CD14-positive monocyte (primary cell): ENCODE data around the gene NCCRP1. TPM values are rescaled to one million over a fixed set of nuclear protein-coding genes. Genes with fewer than 3 reads are reported as not detected.

Experiments used
- DNase-seq, 3 donors: peaks; one replicate each; pipeline ENCODE4 v3.0.0-alpha.2; 2011 to 2022
- H2AFZ ChIP-seq: 2 replicates; pipeline ENCODE4 v1.6.0; 2012; ENCODE audit warnings: mild to moderate bottlenecking, low read depth, low read length, inconsistent platforms; ENCODE audit not compliant: insufficient read depth, poor library complexity, severe bottlenecking
- H3K27ac ChIP-seq, 2 donors: 1 replicate in 1 of 2; 2 replicates in 1 of 2; pipeline ENCODE4 v1.5.1; 2012 to 2013; ENCODE audit warnings: low read length in 2 of 2, control low read depth in 1 of 2, inconsistent platforms in 1 of 2, low read depth in 1 of 2, mild to moderate bottlenecking in 1 of 2
- H3K27me3 ChIP-seq, 2 donors: one replicate each; pipeline versions ENCODE4 v1.6.0 to v1.6.1; 2011 to 2013; ENCODE audit warnings: low read length in 2 of 2; ENCODE audit not compliant: control insufficient read depth in 2 of 2, insufficient read depth in 2 of 2
- H3K36me3 ChIP-seq, 2 donors: replicated peaks in 1 of 2; 1 replicate in 1 of 2; 2 replicates in 1 of 2; pipeline versions ENCODE4 v1.5.1 to v1.6.1; 2012 to 2013; ENCODE audit warnings: low read length in 2 of 2, control low read depth in 1 of 2, inconsistent platforms in 1 of 2, mild to moderate bottlenecking in 1 of 2; ENCODE audit not compliant: insufficient read depth in 2 of 2, control insufficient read depth in 1 of 2
- H3K4me1 ChIP-seq, 2 donors: 1 replicate in 1 of 2; 2 replicates in 1 of 2; pipeline versions ENCODE4 v1.5.1 to v1.6.1; 2012 to 2013; ENCODE audit warnings: low read length in 2 of 2, control low read depth in 1 of 2, inconsistent platforms in 1 of 2, mild to moderate bottlenecking in 1 of 2, moderate library complexity in 1 of 2; ENCODE audit not compliant: insufficient read depth in 2 of 2, control insufficient read depth in 1 of 2
- H3K4me2 ChIP-seq: replicated peaks from 2 replicates; pipeline ENCODE3; 2012; ENCODE audit warnings: low read length, moderate library complexity, mild to moderate bottlenecking; ENCODE audit not compliant: poor library complexity, severe bottlenecking; ENCODE audit errors: extremely low read depth
- H3K4me3 ChIP-seq, 3 experiments: fragments of 200-600 bp in 1 of 3; sonication (generic) in 1 of 3; replicated peaks in 1 of 3; 1 replicate in 2 of 3; 2 replicates in 1 of 3; pipeline ENCODE4 v1.5.1; 2011 to 2013; ENCODE audit warnings: low read length in 3 of 3, mild to moderate bottlenecking in 3 of 3, control low read depth in 2 of 3, low read depth in 2 of 3, inconsistent platforms in 1 of 3, moderate library complexity in 1 of 3
- H3K79me2 ChIP-seq: 2 replicates; pipeline ENCODE4 v1.6.0; 2012; ENCODE audit warnings: mild to moderate bottlenecking, control low read depth, inconsistent platforms, low read length, moderate library complexity; ENCODE audit not compliant: insufficient read depth
- H3K9ac ChIP-seq: 2 replicates; pipeline ENCODE4 v1.6.0; 2017; ENCODE audit warnings: low read length, mild to moderate bottlenecking; ENCODE audit not compliant: insufficient read depth, poor library complexity, severe bottlenecking
- H3K9me3 ChIP-seq, 2 donors: replicated peaks in 1 of 2; 1 replicate in 1 of 2; 2 replicates in 1 of 2; pipeline versions ENCODE4 v1.5.1 to v1.6.1; 2012 to 2013; ENCODE audit warnings: low read length in 2 of 2, control low read depth in 1 of 2; ENCODE audit not compliant: control insufficient read depth in 1 of 2, insufficient read depth in 1 of 2
- H4K20me1 ChIP-seq: 2 replicates; pipeline ENCODE4 v1.6.0; 2012; ENCODE audit warnings: mild to moderate bottlenecking, low read length, control low read depth, moderate library complexity; ENCODE audit not compliant: insufficient read depth
- H3K27ac Mint-ChIP-seq, 7 donors: one replicate each; pipeline ENCODE4 v1.8.0; 2020; ENCODE audit warnings: mild to moderate bottlenecking in 7 of 7, mixed read lengths in 7 of 7, moderate library complexity in 6 of 7, inconsistent platforms in 2 of 7
- H3K27me3 Mint-ChIP-seq, 3 donors: one replicate each; pipeline ENCODE4 v1.8.0; 2021 to 2022; ENCODE audit warnings: low read depth in 3 of 3, mild to moderate bottlenecking in 3 of 3, mixed read lengths in 3 of 3, moderate library complexity in 3 of 3, inconsistent platforms in 1 of 3
- H3K36me3 Mint-ChIP-seq, 2 donors: one replicate each; pipeline ENCODE4 v1.8.0; 2020; ENCODE audit warnings: mixed read lengths in 2 of 2, inconsistent platforms in 1 of 2, mild to moderate bottlenecking in 1 of 2
- H3K4me1 Mint-ChIP-seq: one replicate; pipeline ENCODE4 v1.8.0; 2020; ENCODE audit warnings: mild to moderate bottlenecking, mixed read lengths
- H3K4me3 Mint-ChIP-seq, 2 donors: one replicate each; pipeline ENCODE4 v1.8.0; 2020; ENCODE audit warnings: mild to moderate bottlenecking in 2 of 2, mixed read lengths in 2 of 2, moderate library complexity in 1 of 2
- H3K9me3 Mint-ChIP-seq, 7 donors: one replicate each; pipeline ENCODE4 v1.8.0; 2020 to 2022; ENCODE audit warnings: mixed read lengths in 7 of 7, mild to moderate bottlenecking in 6 of 7, moderate library complexity in 6 of 7, inconsistent platforms in 2 of 7
- CTCF ChIP-seq: fragments of 200-600 bp; IDR thresholded peaks from one replicate; pipeline ENCODE4 v1.8.0; 2022; ENCODE audit warnings: antibody characterized with exemption, mild to moderate bottlenecking
- WGBS: methylation state at CpG from one replicate; pipeline ENCODE4 v1.1.5; 2013; ENCODE audit warnings: missing lambda C conversion rate; ENCODE audit not compliant: insufficient coverage; 5-methylcytosine and 5-hydroxymethylcytosine counted together
- intact Hi-C, 2 donors: fragments of 100-400 bp; cut with micrococcal nuclease; formaldehyde crosslinking; loops; one replicate each; pipeline versions ENCODE4 v1.15.0 to v1.15.1; 2023
- polyA plus RNA-seq, 3 donors: library from polyadenylated mRNA; depleted of rRNA in 1 of 3; unstranded in 2 of 3; stranded (reverse) in 1 of 3; fragments of 300-500 nt in 2 of 3; fragments of >200 nt in 1 of 3; fragmentation: Illumina TruSeq in 2 of 3; gene quantifications; 1 replicate in 2 of 3; 2 replicates in 1 of 3; pipeline ENCODE4 v1.2.3, GENCODE V29; 2012 to 2021

NCCRP1 gene
- polyA plus RNA-seq, 3 donors = not detected

DNA sequence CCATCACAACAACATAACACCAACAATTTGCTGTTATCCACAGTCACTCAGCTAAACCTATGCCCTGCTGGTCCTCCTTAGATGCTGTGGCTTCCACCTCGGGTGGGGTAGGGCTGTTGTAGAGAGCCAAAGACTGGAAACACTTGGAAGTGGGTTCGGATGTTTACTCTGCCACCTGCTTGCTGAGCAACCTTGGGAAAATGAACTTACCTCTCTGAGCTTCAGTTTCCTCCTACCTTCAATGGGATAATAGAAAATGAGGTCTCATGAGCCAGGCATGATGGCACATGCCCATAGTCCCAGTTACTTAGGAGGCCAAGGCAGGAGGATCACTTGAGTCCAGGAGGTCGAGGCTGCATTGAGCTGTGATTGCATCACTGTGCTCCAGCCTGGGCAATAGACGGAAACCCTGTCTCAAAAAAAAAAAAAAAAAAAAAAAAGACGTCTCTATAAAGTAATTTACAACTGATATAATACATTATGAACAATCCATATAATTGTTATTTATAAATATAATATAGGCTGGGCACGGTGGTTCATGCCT, 10.6 kb downstream of the NCCRP1 start:
- H3K4me1 Mint-ChIP-seq = no peaks in the 10 kb centered on the region
- no CpG with 5 or more reads among the region's 6 CpGs for WGBS
- no peaks in the 10 kb centered on the region for H3K36me3 Mint-ChIP-seq
- peaks cover 0 to 4% (median 2%) of the 10 kb centered on the region in 7 donors for H3K9me3 Mint-ChIP-seq
- no peaks in the 10 kb centered on the region for H3K79me2 ChIP-seq
- peaks cover 0 to 26% of the 10 kb centered on the region in 2 donors for H3K27me3 ChIP-seq
- H3K9me3 ChIP-seq = no peaks in the 10 kb centered on the region
- H3K4me2 ChIP-seq = no peak overlapping the region
- no peak overlapping the region for H3K4me3 Mint-ChIP-seq
- peaks cover 34 to 38% (median 38%) of the 10 kb centered on the region in 3 donors for H3K27me3 Mint-ChIP-seq
- H3K4me1 ChIP-seq = no peaks in the 10 kb centered on the region
- intact Hi-C loops = no loop called here
- H3K9ac ChIP-seq = no peak overlapping the region
- no peak overlapping the region for H2AFZ ChIP-seq
- no peaks in the 10 kb centered on the region for H4K20me1 ChIP-seq
- H3K36me3 ChIP-seq = no peaks in the 10 kb centered on the region
- no peak overlapping the region for H3K27ac ChIP-seq
- H3K4me3 ChIP-seq = no peak overlapping the region
- TF ChIP-seq CTCF = no peak
- DNase-seq = no peak
- H3K27ac Mint-ChIP-seq = no peak overlapping the region

GRCh38 chr19:39208175-39208795, 11.5 kb downstream of the NCCRP1 start:
- WGBS = 89% methylated on average over 9 of the region's 9 CpGs
- no peak for TF ChIP-seq CTCF
- intact Hi-C loops = no loop called here

More at GRCh38 chr19:39208175-39208795, 11.5 kb downstream of the NCCRP1 start:
- Mint-ChIP-seq H3K27ac (peak overlapping the region in 1 of 7 donors; percentile 46), H3K36me3 (no peaks in the 10 kb centered on the region), H3K4me1 (no peaks in the 10 kb centered on the region), H3K9me3 (peaks cover 0 to 4% (median 2%) of the 10 kb centered on the region in 7 donors), H3K4me3 (no peak overlapping the region), H3K27me3 (peaks cover 27 to 30% (median 28%) of the 10 kb centered on the region in 3 donors)
- Histone ChIP-seq H3K9ac (no peak overlapping the region), H3K27me3 (peaks cover 0 to 18% of the 10 kb centered on the region in 2 donors), H3K36me3 (no peaks in the 10 kb centered on the region), H3K27ac (no peak overlapping the region), H3K79me2 (no peaks in the 10 kb centered on the region), H3K4me2 (no peak overlapping the region), H4K20me1 (no peaks in the 10 kb centered on the region), H3K9me3 (no peaks in the 10 kb centered on the region), H3K4me3 (no peak overlapping the region), H3K4me1 (no peaks in the 10 kb centered on the region), H2AFZ (no peak overlapping the region)
- DNase-seq = no peak
